HUES6 (cell line): ENCODE results near the gene UNC93A.
"Not testable (repeated sequence)": the region's sequence is repeated elsewhere in the genome, so short reads cannot be mapped to it uniquely, and the experiment has no call there.

ENCODE experiments used
- H3K27ac ChIP-seq: 2 replicates; pipeline ENCODE4 v1.7.0; 2013; ENCODE audit warnings: low read depth, mild to moderate bottlenecking, low read length, inconsistent platforms
- H3K27me3 ChIP-seq: 2 replicates; pipeline ENCODE4 v1.6.1; 2013; ENCODE audit warnings: low read length; ENCODE audit not compliant: control insufficient read depth, insufficient read depth
- H3K36me3 ChIP-seq: 2 replicates; pipeline ENCODE4 v1.6.1; 2013; ENCODE audit warnings: low read length; ENCODE audit not compliant: control insufficient read depth, insufficient read depth
- H3K4me1 ChIP-seq: 2 replicates; pipeline ENCODE4 v1.6.1; 2013; ENCODE audit warnings: low read length; ENCODE audit not compliant: control insufficient read depth, insufficient read depth
- H3K4me3 ChIP-seq: 2 replicates; pipeline ENCODE4 v1.5.1; 2013; ENCODE audit warnings: low read depth, low read length
- H3K9ac ChIP-seq: one replicate; pipeline ENCODE4 v1.6.1; 2013; ENCODE audit warnings: mild to moderate bottlenecking, low read length
- H3K9me3 ChIP-seq: 2 replicates; pipeline ENCODE4 v1.6.1; 2013; ENCODE audit warnings: low read depth, low read length; ENCODE audit not compliant: control insufficient read depth, insufficient read depth

UNC93A gene

GRCh38 chr6:167272696-167273379, 18.3 kb upstream of the UNC93A start:
- no peaks in the 10 kb centered on the region for H3K36me3 ChIP-seq
- no peaks in the 10 kb centered on the region for H3K9me3 ChIP-seq
- no peak overlapping the region for H3K4me3 ChIP-seq
- H3K4me1 ChIP-seq, result peaks cover 25% of the 10 kb centered on the region
- H3K27ac ChIP-seq, result no peak overlapping the region
- no peak overlapping the region for H3K9ac ChIP-seq
- no peaks in the 10 kb centered on the region for H3K27me3 ChIP-seq

GRCh38 chr6:167274270-167274669, 16.8 kb upstream of the UNC93A start:
- H3K4me3 ChIP-seq, result no peak overlapping the region
- H3K27me3 ChIP-seq, result no peaks in the 10 kb centered on the region
- no peak overlapping the region for H3K9ac ChIP-seq
- H3K4me1 ChIP-seq, result peaks cover 28% of the 10 kb centered on the region
- H3K27ac ChIP-seq, result no peak overlapping the region
- H3K9me3 ChIP-seq, result no peaks in the 10 kb centered on the region
- no peaks in the 10 kb centered on the region for H3K36me3 ChIP-seq

- H3K27me3 ChIP-seq, result no peaks in the 10 kb centered on the region
- H3K27ac ChIP-seq, result no peak overlapping the region
- no peaks in the 10 kb centered on the region for H3K9me3 ChIP-seq
- peaks cover 35% of the 10 kb centered on the region for H3K4me1 ChIP-seq
- H3K36me3 ChIP-seq, result no peaks in the 10 kb centered on the region
- no peak overlapping the region for H3K4me3 ChIP-seq
- H3K9ac ChIP-seq, result no peak overlapping the region
Observed at GRCh38 chr6:167275001-167275400, 16.1 kb upstream of the UNC93A start.

- no peaks in the 10 kb centered on the region for H3K27me3 ChIP-seq
- H3K9me3 ChIP-seq, result no peaks in the 10 kb centered on the region
- H3K27ac ChIP-seq, result no peak overlapping the region
- no peak overlapping the region for H3K9ac ChIP-seq
- H3K36me3 ChIP-seq, result no peaks in the 10 kb centered on the region
- H3K4me1 ChIP-seq, result peaks cover 38% of the 10 kb centered on the region
- no peak overlapping the region for H3K4me3 ChIP-seq
Observed at GRCh38 chr6:167275436-167275835, 15.7 kb upstream of the UNC93A start.

- Histone ChIP-seq H3K4me1 (peaks cover 37% of the 10 kb centered on the region), H3K27ac (no peak overlapping the region), H3K36me3 (no peaks in the 10 kb centered on the region), H3K9ac (no peak overlapping the region), H3K4me3 (no peak overlapping the region), H3K27me3 (no peaks in the 10 kb centered on the region), H3K9me3 (no peaks in the 10 kb centered on the region)
Observed at GRCh38 chr6:167276772-167277533, 14.2 kb upstream of the UNC93A start.

- H3K27me3 ChIP-seq, H3K4me3 ChIP-seq, H3K9ac ChIP-seq, H3K9me3 ChIP-seq, H3K36me3 ChIP-seq: not testable (repeated sequence)
- H3K27ac ChIP-seq, result peak overlapping the region; percentile 48; the same call in 1 of the 2 replicates
- peaks cover 50% of the 10 kb centered on the region for H3K4me1 ChIP-seq
Observed at GRCh38 chr6:167278173-167278940, 12.8 kb upstream of the UNC93A start.

GRCh38 chr6:167279766-167280446, 11.2 kb upstream of the UNC93A start:
- no peak overlapping the region for H3K4me3 ChIP-seq
- no peaks in the 10 kb centered on the region; the same call in 1 of the 2 replicates for H3K9me3 ChIP-seq
- H3K9ac ChIP-seq, result no peak overlapping the region
- H3K36me3 ChIP-seq, result no peaks in the 10 kb centered on the region
- peaks cover 54% of the 10 kb centered on the region for H3K4me1 ChIP-seq
- H3K27me3 ChIP-seq, result no peaks in the 10 kb centered on the region
- peak overlapping the region; percentile 52; the same call in 1 of the 2 replicates for H3K27ac ChIP-seq

- not testable (repeated sequence) for H3K27ac ChIP-seq, H3K36me3 ChIP-seq
Observed at GRCh38 chr6:167280466-167280865, 10.6 kb upstream of the UNC93A start.

GRCh38 chr6:167282165-167282564, 8.9 kb upstream of the UNC93A start:
- H3K4me3 ChIP-seq, result no peak overlapping the region
- no peaks in the 10 kb centered on the region for H3K27me3 ChIP-seq
- no peaks in the 10 kb centered on the region for H3K36me3 ChIP-seq
- no peak overlapping the region for H3K27ac ChIP-seq
- no peak overlapping the region for H3K9ac ChIP-seq
- no peaks in the 10 kb centered on the region; the same call in 1 of the 2 replicates for H3K9me3 ChIP-seq
- peaks cover 54% of the 10 kb centered on the region for H3K4me1 ChIP-seq

More at GRCh38 chr6:167280466-167280865, 10.6 kb upstream of the UNC93A start:
- H3K27me3 ChIP-seq, H3K4me3 ChIP-seq, H3K9me3 ChIP-seq, H3K9ac ChIP-seq: not testable (repeated sequence)
- H3K4me1 ChIP-seq, result peaks cover 54% of the 10 kb centered on the region

- H3K4me3 ChIP-seq, H3K9ac ChIP-seq, H3K27ac ChIP-seq, H3K9me3 ChIP-seq, H3K36me3 ChIP-seq, H3K27me3 ChIP-seq: not testable (repeated sequence)
- peaks cover 38% of the 10 kb centered on the region for H3K4me1 ChIP-seq
Observed at GRCh38 chr6:167284565-167284964, 6.5 kb upstream of the UNC93A start.
